ENCODE data around the gene IL31RA. TPM values are rescaled to one million over a fixed set of nuclear protein-coding genes. Genes with fewer than 3 reads are reported as not detected.

The IL31RA gene
- total RNA-seq, 1 donor from 2014 or later: 0.17 TPM

DNA sequence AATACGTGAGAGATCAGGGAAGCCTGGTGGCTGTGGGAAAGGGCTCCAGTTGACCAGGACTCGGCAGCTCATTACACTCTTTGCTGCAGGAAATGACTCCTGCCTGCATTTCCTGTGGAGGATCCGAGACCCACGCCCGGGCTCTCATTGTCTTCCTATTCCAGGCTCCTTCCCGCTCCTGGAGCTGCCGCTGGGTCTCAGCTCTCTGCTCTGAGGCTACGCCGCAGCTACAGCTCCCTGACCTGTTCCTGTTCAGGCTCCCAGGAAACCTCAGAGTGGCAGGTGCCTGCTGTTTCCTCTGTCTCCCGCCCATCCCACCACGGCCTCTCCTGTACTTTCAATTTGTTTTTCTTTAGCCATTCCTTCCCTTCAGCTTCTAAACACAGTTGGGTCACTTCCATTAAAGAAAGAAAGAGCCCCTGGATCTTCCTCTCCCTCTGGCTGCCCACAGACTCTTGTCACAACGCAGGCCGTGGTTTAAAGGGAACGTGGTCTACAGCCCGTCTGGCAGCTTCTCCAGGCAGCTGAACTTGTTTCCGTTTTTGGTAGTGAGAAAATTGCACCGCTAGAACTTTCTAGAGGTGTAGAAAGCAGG lies 72.1 kb downstream of the IL31RA start:
- no peaks in the 10 kb centered on the region for H3K36me3 Mint-ChIP-seq (ENCODE audit: insufficient read depth)
- H3K4me1 Mint-ChIP-seq (ENCODE audit: low read depth): peaks cover 4% of the 10 kb centered on the region
- TF ChIP-seq, protein P1, sequence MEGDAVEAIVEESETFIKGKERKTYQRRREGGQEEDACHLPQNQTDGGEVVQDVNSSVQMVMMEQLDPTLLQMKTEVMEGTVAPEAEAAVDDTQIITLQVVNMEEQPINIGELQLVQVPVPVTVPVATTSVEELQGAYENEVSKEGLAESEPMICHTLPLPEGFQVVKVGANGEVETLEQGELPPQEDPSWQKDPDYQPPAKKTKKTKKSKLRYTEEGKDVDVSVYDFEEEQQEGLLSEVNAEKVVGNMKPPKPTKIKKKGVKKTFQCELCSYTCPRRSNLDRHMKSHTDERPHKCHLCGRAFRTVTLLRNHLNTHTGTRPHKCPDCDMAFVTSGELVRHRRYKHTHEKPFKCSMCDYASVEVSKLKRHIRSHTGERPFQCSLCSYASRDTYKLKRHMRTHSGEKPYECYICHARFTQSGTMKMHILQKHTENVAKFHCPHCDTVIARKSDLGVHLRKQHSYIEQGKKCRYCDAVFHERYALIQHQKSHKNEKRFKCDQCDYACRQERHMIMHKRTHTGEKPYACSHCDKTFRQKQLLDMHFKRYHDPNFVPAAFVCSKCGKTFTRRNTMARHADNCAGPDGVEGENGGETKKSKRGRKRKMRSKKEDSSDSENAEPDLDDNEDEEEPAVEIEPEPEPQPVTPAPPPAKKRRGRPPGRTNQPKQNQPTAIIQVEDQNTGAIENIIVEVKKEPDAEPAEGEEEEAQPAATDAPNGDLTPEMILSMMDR (IDR thresholded peaks at IDR 0.05; ENCODE audit: unreplicated experiment): no peak
- DNase-seq (ENCODE audit: low spot score, unreplicated experiment): no peak
- no peaks in the 10 kb centered on the region for H3K9me3 Mint-ChIP-seq (ENCODE audit: low read depth)
- H3K4me3 Mint-ChIP-seq (ENCODE audit: low read depth): no peak overlapping the region
- no peak overlapping the region for H3K27ac Mint-ChIP-seq
- no peaks in the 10 kb centered on the region for H3K27me3 Mint-ChIP-seq

DNA sequence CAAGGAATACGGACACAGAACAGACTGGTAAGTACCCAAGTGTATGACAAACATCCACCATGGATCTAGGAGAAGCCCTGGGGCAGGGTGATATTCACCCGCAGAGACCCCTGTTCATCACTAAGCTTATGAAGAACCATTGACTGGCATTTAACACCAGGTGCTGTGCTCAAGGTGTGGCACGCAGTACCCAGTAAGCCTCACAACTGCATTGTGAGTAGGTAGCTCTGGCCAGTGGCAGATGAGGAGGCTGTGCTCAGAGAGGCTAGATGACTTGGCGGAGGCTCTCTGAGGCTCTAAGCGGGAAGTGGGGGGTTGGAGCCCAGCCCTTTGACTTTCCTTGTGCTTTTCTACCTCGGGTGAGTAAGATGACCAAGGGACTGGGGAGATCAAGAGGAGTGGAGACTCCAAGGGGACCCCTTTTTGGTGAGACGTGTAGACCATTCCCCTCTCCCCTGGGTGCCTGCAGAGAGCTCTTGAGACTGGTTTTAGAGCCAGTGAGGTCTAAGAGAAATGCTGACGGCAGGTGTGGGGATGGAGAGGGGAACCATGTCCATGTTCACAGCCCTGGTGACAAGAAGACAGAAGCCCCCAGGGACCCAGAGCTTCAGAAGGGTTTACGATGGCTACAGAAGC lies 72.8 kb downstream of the IL31RA start:
- H3K27ac Mint-ChIP-seq: no peak overlapping the region
- TF ChIP-seq, protein P1 (IDR thresholded peaks at IDR 0.05; ENCODE audit: unreplicated experiment): no peak
- no peaks in the 10 kb centered on the region for H3K36me3 Mint-ChIP-seq (ENCODE audit: insufficient read depth)
- H3K4me1 Mint-ChIP-seq (ENCODE audit: low read depth): peaks cover 4% of the 10 kb centered on the region
- H3K4me3 Mint-ChIP-seq (ENCODE audit: low read depth): no peak overlapping the region
- no peak for DNase-seq (ENCODE audit: low spot score, unreplicated experiment)
- no peaks in the 10 kb centered on the region for H3K27me3 Mint-ChIP-seq
- H3K9me3 Mint-ChIP-seq (ENCODE audit: low read depth): no peaks in the 10 kb centered on the region

DNA sequence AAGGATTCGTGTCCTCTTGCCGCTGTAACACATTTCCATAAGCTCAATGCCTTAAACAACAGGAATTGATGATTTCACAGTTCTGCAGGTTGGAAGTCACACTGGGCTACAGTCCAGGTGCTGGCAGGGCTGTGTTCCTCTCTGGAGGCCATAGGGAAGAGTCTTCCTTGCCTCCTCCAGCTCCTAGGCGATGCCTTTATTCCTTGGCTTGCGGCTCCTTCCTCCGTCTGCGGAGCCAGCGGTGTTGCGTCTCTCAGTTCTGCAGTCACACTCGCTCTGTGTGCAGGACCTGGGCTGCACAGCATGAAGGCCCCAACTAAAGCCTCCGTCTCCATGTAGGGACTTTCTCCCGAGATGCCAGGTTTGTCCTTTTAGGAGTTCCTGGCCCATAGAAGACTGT lies 73.6 kb downstream of the IL31RA start:
- no peak for DNase-seq (ENCODE audit: low spot score, unreplicated experiment)
- no peaks in the 10 kb centered on the region for H3K9me3 Mint-ChIP-seq (ENCODE audit: low read depth)
- H3K36me3 Mint-ChIP-seq (ENCODE audit: insufficient read depth): no peaks in the 10 kb centered on the region
- H3K27ac Mint-ChIP-seq: no peak overlapping the region
- H3K4me3 Mint-ChIP-seq (ENCODE audit: low read depth): no peak overlapping the region
- H3K4me1 Mint-ChIP-seq (ENCODE audit: low read depth): no peaks in the 10 kb centered on the region
- TF ChIP-seq, protein P1 (IDR thresholded peaks at IDR 0.05; ENCODE audit: unreplicated experiment): no peak
- H3K27me3 Mint-ChIP-seq: no peaks in the 10 kb centered on the region

DNA sequence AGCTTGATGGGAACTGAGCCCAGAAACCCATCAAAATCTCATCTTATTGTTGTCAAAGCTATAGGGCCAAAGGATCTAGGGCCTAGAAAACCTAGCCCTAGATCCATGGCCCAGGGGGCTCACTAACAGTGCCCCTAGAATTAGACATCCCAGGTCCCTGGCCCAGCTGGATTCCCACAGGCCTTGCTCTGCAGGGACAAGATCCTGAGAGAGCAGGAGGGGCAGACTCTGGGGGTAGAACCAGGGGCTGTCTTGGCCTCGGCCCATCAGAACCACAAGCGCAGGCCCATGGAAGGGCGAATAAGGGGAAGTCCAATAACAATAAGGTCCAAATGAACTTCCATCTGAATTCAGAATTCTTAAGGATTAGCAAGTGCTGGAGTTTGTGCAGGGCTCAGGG lies 74.0 kb downstream of the IL31RA start:
- H3K4me3 Mint-ChIP-seq (ENCODE audit: low read depth): no peak overlapping the region

DNA sequence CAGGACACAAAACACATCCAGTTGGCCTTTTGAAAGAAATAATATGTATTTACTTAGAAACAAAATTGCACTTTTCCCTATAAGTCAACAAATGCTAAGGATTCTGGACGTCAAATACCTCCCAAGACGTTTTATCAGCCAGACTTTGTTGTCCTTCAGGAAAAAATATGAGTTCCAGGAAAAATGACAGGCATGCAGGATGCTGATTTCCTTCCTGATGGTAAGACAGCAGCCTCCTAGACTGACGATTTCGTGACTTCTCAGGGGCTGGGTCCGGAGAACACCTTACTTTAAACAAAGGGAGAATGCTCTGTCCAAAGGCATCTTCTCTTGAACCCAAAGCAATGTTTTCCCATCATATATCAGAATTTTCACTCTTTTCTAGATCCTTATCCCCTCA lies 74.6 kb downstream of the IL31RA start:
- Mint-ChIP-seq H3K9me3 (ENCODE audit: low read depth) (no peaks in the 10 kb centered on the region), H3K27ac (no peak overlapping the region), H3K27me3 (no peaks in the 10 kb centered on the region), H3K4me1 (ENCODE audit: low read depth) (no peaks in the 10 kb centered on the region), H3K36me3 (ENCODE audit: insufficient read depth) (no peaks in the 10 kb centered on the region), H3K4me3 (ENCODE audit: low read depth) (no peak overlapping the region)
- no peak for DNase-seq (ENCODE audit: low spot score, unreplicated experiment)
- TF ChIP-seq, protein P1 (IDR thresholded peaks at IDR 0.05; ENCODE audit: unreplicated experiment): no peak

More for the DNA sequence above, 74.0 kb downstream of the IL31RA start:
- TF ChIP-seq, protein P1 (IDR thresholded peaks at IDR 0.05; ENCODE audit: unreplicated experiment): no peak
- H3K4me1 Mint-ChIP-seq (ENCODE audit: low read depth): no peaks in the 10 kb centered on the region
- no peaks in the 10 kb centered on the region for H3K9me3 Mint-ChIP-seq (ENCODE audit: low read depth)
- no peaks in the 10 kb centered on the region for H3K27me3 Mint-ChIP-seq
- H3K36me3 Mint-ChIP-seq (ENCODE audit: insufficient read depth): no peaks in the 10 kb centered on the region
- H3K27ac Mint-ChIP-seq: no peak overlapping the region
- DNase-seq (ENCODE audit: low spot score, unreplicated experiment): no peak
